Right ventricle myocardium superior (tissue), 1 donor: ENCODE results near the gene EOGT. TPM values are rescaled to one million over a fixed set of nuclear protein-coding genes. Genes with fewer than 3 reads are reported as not detected.

Experiments used
- ATAC-seq: fragments of 200-7000 bp; cut with Tn5 transposase; one replicate; pipeline ENCODE4 v1.9.1; 2020; ENCODE audit warnings: mild to moderate bottlenecking; ENCODE audit not compliant: poor library complexity
- DNase-seq: peaks from one replicate; pipeline ENCODE4 v3.0.0-alpha.2; 2020
- intact Hi-C: fragments of 100-400 bp; cut with DNase I; formaldehyde crosslinking; loops from one replicate; pipeline ENCODE4 v1.11.2; 2022
- total RNA-seq: library from RNA; stranded (reverse); fragmentation: NEBNext Ultra II Directional; extraction: Animal tissue kit (Norgen Biotek cat#: 25700); gene quantifications from one replicate; pipeline ENCODE4 v1.2.1, GENCODE V29; 2021
- donor health status: DM: no; HTN: yes; CAD: no; lungs with severe emphysema.

Gene EOGT
- total RNA-seq, 1 donor from 2014 or later, result 28.7 TPM

- no peak for DNase-seq
- no peak for ATAC-seq
- intact Hi-C loops, result no loop called here
Observed at GRCh38 chr3:68977486-68978167, 35.9 kb downstream of the EOGT start.

- DNase-seq, result no peak
- intact Hi-C loops, result no loop called here
- ATAC-seq, result no peak
Observed at GRCh38 chr3:68974711-68975110, 38.8 kb downstream of the EOGT start.

GRCh38 chr3:68973639-68974038 lies 39.8 kb downstream of the EOGT start:
- intact Hi-C loops, result no loop called here
- ATAC-seq, result no peak
- no peak for DNase-seq

GRCh38 chr3:68972358-68972979 lies 41.0 kb downstream of the EOGT start:
- ATAC-seq (peak; percentile 74), DNase-seq (no peak)
- intact Hi-C loops, result no loop called here

- no peak for ATAC-seq
- no peak for DNase-seq
- intact Hi-C loops, result no loop called here
Observed at GRCh38 chr3:68964694-68965093, 48.8 kb downstream of the EOGT start.

GRCh38 chr3:68963891-68964290 lies 49.6 kb downstream of the EOGT start:
- no peak for DNase-seq
- ATAC-seq, result no peak
- intact Hi-C loops, result no loop called here

GRCh38 chr3:68963376-68963775 lies 50.1 kb downstream of the EOGT start:
- ATAC-seq (no peak), DNase-seq (no peak)
- intact Hi-C loops, result no loop called here

GRCh38 chr3:68958932-68959331 lies 54.6 kb downstream of the EOGT start:
- intact Hi-C loops, result no loop called here
- ATAC-seq (no peak), DNase-seq (no peak)

GRCh38 chr3:68957895-68958294 lies 55.6 kb downstream of the EOGT start:
- DNase-seq (no peak), ATAC-seq (no peak)
- intact Hi-C loops, result no loop called here

- ATAC-seq (no peak), DNase-seq (no peak)
- intact Hi-C loops, result no loop called here
Observed at GRCh38 chr3:68953816-68954444, 59.6 kb downstream of the EOGT start.

GRCh38 chr3:68945225-68945624 lies 68.3 kb downstream of the EOGT start:
- DNase-seq (no peak), ATAC-seq (no peak)
- intact Hi-C loops, result no loop called here

- ATAC-seq (no peak), DNase-seq (no peak)
- intact Hi-C loops, result no loop called here
Observed at GRCh38 chr3:68943753-68944500, 69.6 kb downstream of the EOGT start.

GRCh38 chr3:68941055-68941454 lies 72.4 kb downstream of the EOGT start:
- intact Hi-C loops, result no loop called here
- ATAC-seq (no peak), DNase-seq (no peak)

- DNase-seq, result no peak
- intact Hi-C loops, result no loop called here
- no peak for ATAC-seq
Observed at GRCh38 chr3:68936856-68937255, 76.6 kb downstream of the EOGT start.

- intact Hi-C loops, result no loop called here
- ATAC-seq, result no peak
Observed at GRCh38 chr3:68935778-68936177, 77.7 kb downstream of the EOGT start.

GRCh38 chr3:68931406-68932149 lies 81.9 kb downstream of the EOGT start:
- intact Hi-C loops, result no loop called here
- DNase-seq (no peak), ATAC-seq (no peak)

More at GRCh38 chr3:68935778-68936177, 77.7 kb downstream of the EOGT start:
- DNase-seq, result no peak
